ENCODE results near the gene NDUFA11. TPM values are rescaled to one million over a fixed set of nuclear protein-coding genes. Genes with fewer than 3 reads are reported as not detected.

The NDUFA11 gene
- total RNA-seq, 1 donor from 2014 or later: 245 TPM

- DNase-seq (ENCODE audit: low spot score): no peak
These were observed 5.3 kb upstream of the NDUFA11 start for GRCh38 chr19:5908773-5909442.

- no peak for DNase-seq (ENCODE audit: low spot score)
These were observed 3.7 kb upstream of the NDUFA11 start for GRCh38 chr19:5907241-5907640.

- no peak for DNase-seq (ENCODE audit: low spot score)
These were observed 1.7 kb upstream of the NDUFA11 start for GRCh38 chr19:5905114-5905778.

- DNase-seq (ENCODE audit: low spot score): peak; percentile 100
These were observed 943 bp upstream of the NDUFA11 start, which contains the start of gene VMAC for GRCh38 chr19:5904352-5905113. TSS of gene VMAC (plus strand) at chr19:5904872. CDS start at chr19:5904891, 19 bp downstream.

GRCh38 chr19:5903056-5903623, 450 bp downstream of the NDUFA11 start:
- DNase-seq (ENCODE audit: low spot score): no peak

- DNase-seq (ENCODE audit: low spot score): no peak
These were observed 2.6 kb downstream of the NDUFA11 start for GRCh38 chr19:5900976-5901375.

GRCh38 chr19:5899728-5900526, 3.7 kb downstream of the NDUFA11 start:
- no peak for DNase-seq (ENCODE audit: low spot score)

GRCh38 chr19:5897189-5897969, 6.2 kb downstream of the NDUFA11 start:
- DNase-seq (ENCODE audit: low spot score): no peak

- DNase-seq (ENCODE audit: low spot score): no peak
These were observed 7.1 kb downstream of the NDUFA11 start for GRCh38 chr19:5896365-5897076.

- no peak for DNase-seq (ENCODE audit: low spot score)
These were observed 7.7 kb downstream of the NDUFA11 start for GRCh38 chr19:5895890-5896289.

- no peak for DNase-seq (ENCODE audit: low spot score)
These were observed 8.2 kb downstream of the NDUFA11 start for GRCh38 chr19:5895409-5895808.

GRCh38 chr19:5894704-5895349, 8.8 kb downstream of the NDUFA11 start:
- DNase-seq (ENCODE audit: low spot score): no peak

GRCh38 chr19:5893907-5894703, 9.5 kb downstream of the NDUFA11 start:
- DNase-seq (ENCODE audit: low spot score): no peak

GRCh38 chr19:5893296-5893903, 10.2 kb downstream of the NDUFA11 start:
- no peak for DNase-seq (ENCODE audit: low spot score)

- DNase-seq (ENCODE audit: low spot score): no peak
These were observed 10.8 kb downstream of the NDUFA11 start for GRCh38 chr19:5892772-5893275.

GRCh38 chr19:5891938-5892771, 11.4 kb downstream of the NDUFA11 start:
- no peak for DNase-seq (ENCODE audit: low spot score)

GRCh38 chr19:5891572-5891937, 12.0 kb downstream of the NDUFA11 start:
- DNase-seq (ENCODE audit: low spot score): no peak

Measured in umbilical cord (tissue), 2 donors.